ENCODE measurements around the gene DOCK9. TPM values are rescaled to one million over a fixed set of nuclear protein-coding genes. Genes with fewer than 3 reads are reported as not detected.

Gene DOCK9
- total RNA-seq, 1 donor from 2014 or later, result 46.2 TPM

- no peak overlapping the region for H3K27ac Mint-ChIP-seq
- no peak overlapping the region for H3K4me3 Mint-ChIP-seq
- TF ChIP-seq CTCF (conservative IDR thresholded peaks at IDR 0.05), result no peak
- peaks cover 4% of the 10 kb centered on the region for H3K27me3 Mint-ChIP-seq
- H3K4me1 Mint-ChIP-seq (ENCODE audit: unreplicated experiment), result no peaks in the 10 kb centered on the region
- H3K9me3 Mint-ChIP-seq, result no peaks in the 10 kb centered on the region
- H3K36me3 Mint-ChIP-seq, result no peaks in the 10 kb centered on the region
- no peak for DNase-seq (ENCODE audit: extremely low spot score, unreplicated experiment)
Observed at GRCh38 chr13:98779695-98780094, 198.2 kb downstream of the DOCK9 start.

GRCh38 chr13:98778749-98779148 is 199.1 kb downstream of the DOCK9 start:
- Mint-ChIP-seq H3K36me3 (no peaks in the 10 kb centered on the region), H3K4me3 (no peak overlapping the region), H3K4me1 (ENCODE audit: unreplicated experiment) (no peaks in the 10 kb centered on the region), H3K27ac (no peak overlapping the region), H3K9me3 (no peaks in the 10 kb centered on the region), H3K27me3 (peaks cover 4% of the 10 kb centered on the region)
- no peak for TF ChIP-seq CTCF (conservative IDR thresholded peaks at IDR 0.05)
- no peak for DNase-seq (ENCODE audit: extremely low spot score, unreplicated experiment)

GRCh38 chr13:98776644-98777043 is 201.2 kb downstream of the DOCK9 start:
- no peak for TF ChIP-seq CTCF (conservative IDR thresholded peaks at IDR 0.05)
- Mint-ChIP-seq H3K27me3 (peaks cover 4% of the 10 kb centered on the region), H3K9me3 (no peaks in the 10 kb centered on the region), H3K36me3 (no peaks in the 10 kb centered on the region), H3K27ac (no peak overlapping the region), H3K4me3 (no peak overlapping the region), H3K4me1 (ENCODE audit: unreplicated experiment) (no peaks in the 10 kb centered on the region)
- DNase-seq (ENCODE audit: extremely low spot score, unreplicated experiment), result no peak

- H3K27ac Mint-ChIP-seq, result no peak overlapping the region
- DNase-seq (ENCODE audit: extremely low spot score, unreplicated experiment), result no peak
- TF ChIP-seq CTCF (conservative IDR thresholded peaks at IDR 0.05), result no peak
Observed at GRCh38 chr13:98775844-98776598, 201.8 kb downstream of the DOCK9 start.

GRCh38 chr13:98775386-98775785 is 202.5 kb downstream of the DOCK9 start:
- Mint-ChIP-seq H3K4me3 (no peak overlapping the region), H3K9me3 (no peaks in the 10 kb centered on the region), H3K36me3 (no peaks in the 10 kb centered on the region), H3K4me1 (ENCODE audit: unreplicated experiment) (no peaks in the 10 kb centered on the region), H3K27me3 (peaks cover 4% of the 10 kb centered on the region), H3K27ac (no peak overlapping the region)
- TF ChIP-seq CTCF (conservative IDR thresholded peaks at IDR 0.05), result no peak
- DNase-seq (ENCODE audit: extremely low spot score, unreplicated experiment), result no peak

More at GRCh38 chr13:98775844-98776598, 201.8 kb downstream of the DOCK9 start:
- Mint-ChIP-seq H3K9me3 (no peaks in the 10 kb centered on the region), H3K4me1 (ENCODE audit: unreplicated experiment) (no peaks in the 10 kb centered on the region), H3K27me3 (peaks cover 4% of the 10 kb centered on the region), H3K36me3 (no peaks in the 10 kb centered on the region), H3K4me3 (no peak overlapping the region)

All from type B pancreatic cell (in vitro differentiated cells).